Progenitor cell of endocrine pancreas (in vitro differentiated cells): ENCODE measurements around the gene IL12RB1. TPM values are rescaled to one million over a fixed set of nuclear protein-coding genes. Genes with fewer than 3 reads are reported as not detected.

Experiments used
- DNase-seq: peaks from one replicate; pipeline ENCODE4 v3.0.0; 2021; ENCODE audit warnings: low spot score; ENCODE audit not compliant: unreplicated experiment
- H3K27ac Mint-ChIP-seq: 2 replicates; pipeline ENCODE4 v1.8.0; 2021; ENCODE audit warnings: mild to moderate bottlenecking, moderate library complexity, mixed read lengths
- H3K27me3 Mint-ChIP-seq: 2 replicates; pipeline ENCODE4 v1.8.0; 2021; ENCODE audit warnings: mixed read lengths
- H3K36me3 Mint-ChIP-seq: 2 replicates; pipeline ENCODE4 v1.8.0; 2022; ENCODE audit warnings: mixed read lengths; ENCODE audit not compliant: insufficient read depth
- H3K4me1 Mint-ChIP-seq: 2 replicates; pipeline ENCODE4 v1.8.0; 2021; ENCODE audit warnings: low read depth, mixed read lengths
- H3K4me3 Mint-ChIP-seq: 2 replicates; pipeline ENCODE4 v1.8.0; 2021; ENCODE audit warnings: low read depth, mild to moderate bottlenecking, moderate library complexity, mixed read lengths
- H3K9me3 Mint-ChIP-seq: 2 replicates; pipeline ENCODE4 v1.8.0; 2021; ENCODE audit warnings: low read depth, mixed read lengths
- CTCF ChIP-seq: fragments of 200-600 bp; sonication (generic); IDR thresholded peaks from one replicate; pipeline ENCODE4 v1.5.0; 2021; ENCODE audit warnings: antibody characterized with exemption, mild to moderate bottlenecking; ENCODE audit not compliant: unreplicated experiment
- total RNA-seq: library from RNA; stranded (reverse); gene quantifications from 2 replicates; pipeline ENCODE4 v1.2.1, GENCODE V29; 2021

The IL12RB1 gene
- total RNA-seq, 1 donor from 2014 or later: not detected

DNA sequence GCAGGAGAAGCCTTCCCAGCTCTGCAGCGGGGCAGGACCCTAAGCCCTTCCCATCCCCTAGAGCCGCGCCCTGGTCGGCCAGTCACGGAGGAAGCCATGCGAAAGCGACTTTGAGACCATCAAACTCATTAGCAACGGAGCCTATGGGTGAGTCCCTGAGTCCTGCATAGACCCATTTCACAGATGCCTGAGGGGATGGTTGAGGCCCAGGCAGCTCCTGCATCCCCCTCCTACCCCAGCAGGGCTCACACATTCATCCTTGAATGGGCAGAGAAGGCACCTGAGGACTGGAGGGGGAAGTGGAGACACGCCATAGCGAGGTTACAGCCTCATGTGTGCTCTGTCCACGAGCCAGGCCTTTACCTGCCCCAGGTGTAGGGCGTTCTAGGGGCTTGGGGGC lies 42.1 kb upstream of the IL12RB1 start:
- Mint-ChIP-seq H3K27ac (no peak overlapping the region), H3K36me3 (peaks cover 18% of the 10 kb centered on the region), H3K4me1 (no peaks in the 10 kb centered on the region), H3K4me3 (no peak overlapping the region), H3K27me3 (no peaks in the 10 kb centered on the region), H3K9me3 (no peaks in the 10 kb centered on the region)
- no peak for TF ChIP-seq CTCF
- no peak for DNase-seq

- Mint-ChIP-seq H3K36me3 (peaks cover 20% of the 10 kb centered on the region), H3K27me3 (no peaks in the 10 kb centered on the region), H3K9me3 (no peaks in the 10 kb centered on the region), H3K4me1 (no peaks in the 10 kb centered on the region), H3K4me3 (no peak overlapping the region), H3K27ac (no peak overlapping the region)
- no peak for TF ChIP-seq CTCF
- DNase-seq: no peak
These were observed 41.3 kb upstream of the IL12RB1 start for GRCh38 chr19:18128044-18128443.

DNA sequence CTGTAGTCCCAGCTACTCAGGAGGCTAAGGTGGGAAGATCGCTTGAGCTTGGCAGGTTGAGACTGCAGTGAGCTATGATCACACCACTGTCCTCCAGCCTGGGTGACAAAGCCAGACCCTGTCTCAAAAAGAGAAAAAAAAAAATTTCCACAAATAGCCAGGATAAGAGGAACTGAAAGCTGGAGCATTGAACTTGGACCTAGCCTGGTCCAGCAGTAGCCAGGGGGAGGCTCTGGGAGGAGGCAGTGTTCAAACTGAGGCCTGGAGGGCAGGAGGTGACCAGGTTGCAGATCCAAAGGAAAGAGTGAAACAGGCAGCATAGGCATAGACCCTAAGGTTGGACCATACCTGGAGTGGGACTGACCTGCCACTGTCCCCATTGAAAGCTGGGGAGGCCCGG lies 39.4 kb upstream of the IL12RB1 start:
- H3K27me3 Mint-ChIP-seq: no peaks in the 10 kb centered on the region
- no peaks in the 10 kb centered on the region for H3K4me1 Mint-ChIP-seq
- no peak overlapping the region for H3K27ac Mint-ChIP-seq
- no peaks in the 10 kb centered on the region for H3K9me3 Mint-ChIP-seq
- peaks cover 12% of the 10 kb centered on the region for H3K36me3 Mint-ChIP-seq
- H3K4me3 Mint-ChIP-seq: no peak overlapping the region
- no peak for TF ChIP-seq CTCF
- no peak for DNase-seq

GRCh38 chr19:18123819-18124218 lies 37.1 kb upstream of the IL12RB1 start:
- Mint-ChIP-seq H3K4me3 (no peak overlapping the region), H3K27ac (no peak overlapping the region), H3K9me3 (no peaks in the 10 kb centered on the region), H3K36me3 (peaks cover 10% of the 10 kb centered on the region), H3K4me1 (peaks cover 1% of the 10 kb centered on the region), H3K27me3 (no peaks in the 10 kb centered on the region)
- no peak for TF ChIP-seq CTCF
- DNase-seq: no peak

DNA sequence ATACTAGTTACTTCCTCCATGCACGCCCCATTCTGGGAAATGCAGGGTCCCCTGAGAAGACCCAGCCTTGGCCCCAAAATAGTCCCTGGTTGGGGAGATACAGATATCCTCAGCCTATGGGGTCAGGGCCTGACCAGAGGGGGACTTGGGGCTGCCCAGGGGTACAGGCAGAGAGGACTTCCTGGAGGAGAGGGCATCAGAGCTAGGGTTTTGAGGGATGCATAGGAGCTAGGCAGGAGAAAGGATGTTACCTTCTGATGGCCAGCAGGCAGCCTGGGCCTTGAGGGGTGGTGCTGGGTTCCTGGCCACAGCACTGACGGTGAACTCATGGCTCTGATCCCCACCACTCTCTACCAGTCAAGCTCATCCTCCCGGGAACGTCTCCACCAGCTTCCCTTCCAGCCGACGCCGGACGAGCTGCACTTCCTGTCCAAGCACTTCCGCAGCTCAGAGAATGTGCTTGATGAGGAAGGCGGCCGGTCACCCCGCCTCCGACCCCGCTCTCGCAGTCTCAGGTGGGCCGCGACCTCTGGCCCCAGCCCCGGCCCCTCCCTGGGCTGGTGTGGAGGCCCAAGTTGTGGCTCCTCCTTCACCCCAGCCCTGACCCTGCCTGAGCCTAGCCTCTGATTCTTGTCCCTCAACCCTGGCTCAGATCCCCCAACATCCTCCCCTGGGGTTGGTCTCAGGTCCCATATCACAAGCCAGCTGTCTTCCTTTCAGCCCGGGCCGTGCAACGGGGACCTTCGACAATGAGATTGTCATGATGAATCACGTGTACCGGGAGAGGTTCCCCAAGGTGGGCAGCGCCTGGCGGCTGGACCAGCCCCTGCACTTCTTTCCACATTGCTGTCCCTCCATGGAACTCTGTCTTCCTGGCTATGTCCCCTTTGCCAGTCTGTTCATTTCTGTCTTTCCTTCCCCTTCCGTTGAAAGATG lies 36.4 kb upstream of the IL12RB1 start:
- Mint-ChIP-seq H3K27ac (no peak overlapping the region), H3K4me1 (peaks cover 3% of the 10 kb centered on the region), H3K4me3 (no peak overlapping the region), H3K36me3 (peaks cover 7% of the 10 kb centered on the region), H3K9me3 (no peaks in the 10 kb centered on the region), H3K27me3 (no peaks in the 10 kb centered on the region)
- DNase-seq: no peak
- TF ChIP-seq CTCF: no peak
